Measurements from ENCODE around the gene EIF3I. TPM values are rescaled to one million over a fixed set of nuclear protein-coding genes. Genes with fewer than 3 reads are reported as not detected.

The EIF3I gene
- total and polyA plus RNA-seq, 12 donors = 187 to 672 (median 226) TPM

DNA sequence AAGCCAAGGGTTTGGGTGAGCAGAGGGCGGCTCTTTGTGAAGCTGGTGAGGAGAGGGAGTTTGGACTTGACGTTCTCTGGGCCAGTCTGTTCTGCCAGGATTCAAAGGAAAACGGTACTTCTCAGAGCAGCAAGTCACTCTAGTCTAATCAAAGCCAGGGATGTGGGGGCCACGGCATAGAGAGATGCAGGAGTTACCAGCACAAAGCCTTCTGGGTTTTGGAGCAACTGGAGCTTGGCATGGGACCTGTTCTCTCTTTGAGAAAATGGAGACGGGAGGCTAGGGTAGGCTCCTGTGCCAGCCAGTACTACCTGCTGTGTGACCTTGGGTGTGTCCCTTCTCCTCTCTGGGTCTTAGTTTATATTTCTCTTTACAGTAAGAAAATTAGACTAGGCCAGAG, 40.6 kb upstream of the EIF3I start:
- peak overlapping the region in 1 of 4 donors; percentile 73 for H3K4me3 ChIP-seq
- H3K9me3 ChIP-seq (replicated peaks in 1 of 3) = no peaks in the 10 kb centered on the region
- peaks cover 21 to 47% of the 10 kb centered on the region in 2 donors for H3K4me1 ChIP-seq (replicated peaks in 1 of 2)
- peak overlapping the region in 3 of 5 donors; percentile 15 to 96 (median 91) for H3K27ac ChIP-seq
- no peak for DNase-seq
- no peaks in the 10 kb centered on the region for H3K27me3 ChIP-seq
- TF ChIP-seq, protein P1, sequence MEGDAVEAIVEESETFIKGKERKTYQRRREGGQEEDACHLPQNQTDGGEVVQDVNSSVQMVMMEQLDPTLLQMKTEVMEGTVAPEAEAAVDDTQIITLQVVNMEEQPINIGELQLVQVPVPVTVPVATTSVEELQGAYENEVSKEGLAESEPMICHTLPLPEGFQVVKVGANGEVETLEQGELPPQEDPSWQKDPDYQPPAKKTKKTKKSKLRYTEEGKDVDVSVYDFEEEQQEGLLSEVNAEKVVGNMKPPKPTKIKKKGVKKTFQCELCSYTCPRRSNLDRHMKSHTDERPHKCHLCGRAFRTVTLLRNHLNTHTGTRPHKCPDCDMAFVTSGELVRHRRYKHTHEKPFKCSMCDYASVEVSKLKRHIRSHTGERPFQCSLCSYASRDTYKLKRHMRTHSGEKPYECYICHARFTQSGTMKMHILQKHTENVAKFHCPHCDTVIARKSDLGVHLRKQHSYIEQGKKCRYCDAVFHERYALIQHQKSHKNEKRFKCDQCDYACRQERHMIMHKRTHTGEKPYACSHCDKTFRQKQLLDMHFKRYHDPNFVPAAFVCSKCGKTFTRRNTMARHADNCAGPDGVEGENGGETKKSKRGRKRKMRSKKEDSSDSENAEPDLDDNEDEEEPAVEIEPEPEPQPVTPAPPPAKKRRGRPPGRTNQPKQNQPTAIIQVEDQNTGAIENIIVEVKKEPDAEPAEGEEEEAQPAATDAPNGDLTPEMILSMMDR (IDR thresholded peaks at IDR 0.05) = no peak
- TF ChIP-seq POLR2A (IDR thresholded peaks at IDR 0.05) = no peak
- intact Hi-C loops (cut with DNase I) = no loop called here
- 61 to 67% (median 65%) methylated on average over 5 of the region's 5 CpGs for WGBS, 4 donors
- peaks cover 0 to 50% of the 10 kb centered on the region in 2 donors for H3K36me3 ChIP-seq (replicated peaks in 1 of 2)

DNA sequence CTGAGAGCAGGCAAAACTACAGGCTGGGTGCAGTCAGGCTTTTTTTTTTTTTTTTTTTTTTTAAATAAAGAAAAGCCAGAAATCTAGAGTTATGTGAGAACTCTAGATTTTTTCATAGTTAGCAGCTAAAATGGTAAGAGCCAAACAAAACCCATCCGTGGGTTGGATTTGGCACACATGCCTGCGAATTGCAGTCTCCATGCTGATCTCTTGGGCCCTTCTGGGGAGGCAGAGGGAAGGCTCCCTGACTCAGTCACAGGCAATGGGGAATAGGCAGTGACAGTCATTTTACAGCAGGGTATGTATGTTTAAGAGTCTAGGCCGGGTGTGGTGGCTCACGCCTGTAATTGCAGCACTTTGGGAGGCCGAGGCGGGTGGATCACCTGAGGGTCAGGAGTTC, 40.1 kb upstream of the EIF3I start:
- H3K4me3 ChIP-seq = no peak overlapping the region

DNA sequence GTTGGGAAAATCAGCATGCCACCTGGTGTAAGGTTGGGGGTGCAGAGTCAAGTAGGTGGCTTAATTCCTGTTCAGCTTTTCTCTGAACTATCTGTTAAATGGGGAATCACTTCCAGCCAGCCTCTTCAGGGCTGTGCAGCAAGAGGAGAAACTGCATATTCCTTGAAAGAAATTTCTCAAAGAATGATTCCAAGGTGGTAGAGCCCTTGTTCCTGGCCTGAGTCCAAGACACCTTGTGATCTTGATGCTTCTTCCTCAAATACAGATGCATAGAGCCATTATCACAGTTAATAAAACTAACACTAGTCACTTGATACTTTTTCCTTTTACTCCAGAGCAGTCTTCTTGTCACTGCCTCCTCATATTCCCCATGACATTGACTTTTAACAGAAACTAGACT, 37.6 kb upstream of the EIF3I start:
- no peaks in the 10 kb centered on the region for H3K9me3 ChIP-seq (replicated peaks in 1 of 3)
- no peak overlapping the region for H3K27ac ChIP-seq
- H3K36me3 ChIP-seq (replicated peaks in 1 of 2) = peaks cover 3 to 80% of the 10 kb centered on the region in 2 donors
- intact Hi-C loops (cut with DNase I) = no loop called here
- peaks cover 15 to 40% of the 10 kb centered on the region in 2 donors for H3K4me1 ChIP-seq (replicated peaks in 1 of 2)
- H3K4me3 ChIP-seq = no peak overlapping the region
- TF ChIP-seq, protein P1 (IDR thresholded peaks at IDR 0.05) = no peak
- no peak for TF ChIP-seq POLR2A (IDR thresholded peaks at IDR 0.05)
- no peaks in the 10 kb centered on the region for H3K27me3 ChIP-seq
- no peak for DNase-seq

More for the DNA sequence above, 40.1 kb upstream of the EIF3I start:
- WGBS, 4 donors = 86 to 89% (median 88%) methylated on average over 6 of the region's 6 CpGs
- peaks cover 21 to 47% of the 10 kb centered on the region in 2 donors for H3K4me1 ChIP-seq (replicated peaks in 1 of 2)
- peaks cover 0 to 55% of the 10 kb centered on the region in 2 donors for H3K36me3 ChIP-seq (replicated peaks in 1 of 2)
- DNase-seq = no peak
- no peak for TF ChIP-seq POLR2A (IDR thresholded peaks at IDR 0.05)
- TF ChIP-seq, protein P1 (IDR thresholded peaks at IDR 0.05) = no peak
- no peaks in the 10 kb centered on the region for H3K27me3 ChIP-seq
- H3K9me3 ChIP-seq (replicated peaks in 1 of 3) = no peaks in the 10 kb centered on the region
- peak overlapping the region in 1 of 5 donors; percentile 6 for H3K27ac ChIP-seq
- intact Hi-C loops (cut with DNase I) = no loop called here

DNA sequence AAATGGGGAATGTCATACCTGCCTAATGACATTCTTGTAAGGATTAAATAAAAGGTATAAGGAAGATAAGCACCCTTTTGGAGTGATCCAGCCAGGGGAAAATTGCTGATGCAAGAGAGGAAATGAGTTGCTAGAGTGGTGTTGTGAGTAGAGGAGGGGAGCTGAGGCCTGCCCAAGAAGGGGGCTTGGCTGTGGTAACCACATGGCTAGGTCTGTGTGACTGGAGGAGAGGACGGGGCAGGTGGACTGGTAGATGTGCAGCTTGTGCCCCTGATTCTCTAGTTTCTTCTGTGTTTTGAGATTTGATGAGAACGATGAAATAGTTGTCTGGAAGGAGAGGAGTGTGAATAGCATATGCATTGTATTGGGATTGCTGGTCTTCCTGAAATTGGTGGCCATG, 36.1 kb upstream of the EIF3I start:
- Histone ChIP-seq H3K9me3 (replicated peaks in 1 of 3) (no peaks in the 10 kb centered on the region), H3K4me3 (no peak overlapping the region), H3K4me1 (replicated peaks in 1 of 2) (peaks cover 7 to 30% of the 10 kb centered on the region in 2 donors), H3K27me3 (no peaks in the 10 kb centered on the region), H3K27ac (no peak overlapping the region), H3K36me3 (replicated peaks in 1 of 2) (peaks cover 3 to 95% of the 10 kb centered on the region in 2 donors)
- WGBS, 4 donors = 90 to 96% (median 93%) methylated on average over 2 of the region's 2 CpGs
- TF ChIP-seq, protein P1 (IDR thresholded peaks at IDR 0.05) = no peak
- TF ChIP-seq POLR2A (IDR thresholded peaks at IDR 0.05) = no peak
- DNase-seq = no peak
- intact Hi-C loops (cut with DNase I) = no loop called here
